ENCODE data around the gene RGS2.

Gene RGS2

GRCh38 chr1:192814805-192815204 lies 6.0 kb downstream of the RGS2 start:
- H3K4me3 ChIP-seq (ENCODE audit: low read depth, low read length): no peak overlapping the region
- no peak for DNase-seq (ENCODE audit: low read depth, low spot score)
- in situ Hi-C loops (cut with HindIII; ENCODE audit: low sequenced_read_pairs): no loop called here
- TF ChIP-seq CTCF (IDR thresholded peaks at IDR 0.05; ENCODE audit: low read depth, low read length): no peak

- in situ Hi-C loops (cut with HindIII; ENCODE audit: low sequenced_read_pairs): no loop called here
- TF ChIP-seq CTCF (IDR thresholded peaks at IDR 0.05; ENCODE audit: low read depth, low read length): no peak
These were observed 8.4 kb downstream of the RGS2 start for GRCh38 chr1:192817246-192817645.

GRCh38 chr1:192821296-192821695 lies 12.5 kb downstream of the RGS2 start:
- no peak overlapping the region for H3K4me3 ChIP-seq (ENCODE audit: low read depth, low read length)
- no peak for TF ChIP-seq CTCF (IDR thresholded peaks at IDR 0.05; ENCODE audit: low read depth, low read length)
- no peak for DNase-seq (ENCODE audit: low read depth, low spot score)
- in situ Hi-C loops (cut with HindIII; ENCODE audit: low sequenced_read_pairs): no loop called here

More at GRCh38 chr1:192817246-192817645, 8.4 kb downstream of the RGS2 start:
- no peak for DNase-seq (ENCODE audit: low read depth, low spot score)
- H3K4me3 ChIP-seq (ENCODE audit: low read depth, low read length): no peak overlapping the region

- no peak for DNase-seq (ENCODE audit: low read depth, low spot score)
- TF ChIP-seq CTCF (IDR thresholded peaks at IDR 0.05; ENCODE audit: low read depth, low read length): no peak
- in situ Hi-C loops (cut with HindIII; ENCODE audit: low sequenced_read_pairs): no loop called here
- H3K4me3 ChIP-seq (ENCODE audit: low read depth, low read length): no peak overlapping the region
These were observed 15.7 kb downstream of the RGS2 start for GRCh38 chr1:192824511-192824910.

GRCh38 chr1:192826791-192827546 lies 18.1 kb downstream of the RGS2 start:
- TF ChIP-seq CTCF (IDR thresholded peaks at IDR 0.05; ENCODE audit: low read depth, low read length): no peak
- no peak overlapping the region for H3K4me3 ChIP-seq (ENCODE audit: low read depth, low read length)
- DNase-seq (ENCODE audit: low read depth, low spot score): peak; percentile 48
- in situ Hi-C loops (cut with HindIII; ENCODE audit: low sequenced_read_pairs): no loop called here

- in situ Hi-C loops (cut with HindIII; ENCODE audit: low sequenced_read_pairs): no loop called here
- no peak for TF ChIP-seq CTCF (IDR thresholded peaks at IDR 0.05; ENCODE audit: low read depth, low read length)
- DNase-seq (ENCODE audit: low read depth, low spot score): no peak
These were observed 21.9 kb downstream of the RGS2 start for GRCh38 chr1:192830595-192831246.

More at GRCh38 chr1:192830595-192831246, 21.9 kb downstream of the RGS2 start:
- no peak overlapping the region for H3K4me3 ChIP-seq (ENCODE audit: low read depth, low read length)
